Activated T-cell treated with anti-CD3 and anti-CD28 coated beads, Interleukin-2, amount 50 U/mL, for 72 hours (primary cell): ENCODE measurements around the gene RAP1GAP2. TPM values are rescaled to one million over a fixed set of nuclear protein-coding genes. Genes with fewer than 3 reads are reported as not detected.

Experiments used
- ATAC-seq, 2 donors: fragments of 150-1000 bp; cut with Tn5 transposase; replicated peaks in 1 of 2; 2 replicates each; pipeline ENCODE4 v1.10.0; 2021; ENCODE audit warnings: moderate library complexity in 2 of 2, mild to moderate bottlenecking in 1 of 2
- DNase-seq, 2 donors: peaks; one replicate each; pipeline ENCODE4 v3.0.0; 2021 to 2022; ENCODE audit warnings: mixed read lengths in 1 of 2
- H3K27ac Mint-ChIP-seq: one replicate; pipeline ENCODE4 v1.8.0; 2022; ENCODE audit warnings: mild to moderate bottlenecking, moderate library complexity, mixed read lengths
- H3K27me3 Mint-ChIP-seq: one replicate; pipeline ENCODE4 v1.8.0; 2022; ENCODE audit warnings: low read depth, mixed read lengths
- H3K36me3 Mint-ChIP-seq, 2 donors: one replicate each; pipeline ENCODE4 v1.8.0; 2022; ENCODE audit warnings: mixed read lengths in 2 of 2, mild to moderate bottlenecking in 1 of 2; ENCODE audit not compliant: insufficient read depth in 2 of 2
- H3K4me1 Mint-ChIP-seq: one replicate; pipeline ENCODE4 v1.8.0; 2022; ENCODE audit warnings: low read depth, mixed read lengths
- H3K4me3 Mint-ChIP-seq, 2 donors: one replicate each; pipeline ENCODE4 v1.8.0; 2022; ENCODE audit warnings: mild to moderate bottlenecking in 2 of 2, mixed read lengths in 2 of 2, moderate library complexity in 2 of 2
- H3K9me3 Mint-ChIP-seq, 2 donors: one replicate each; pipeline ENCODE4 v1.8.0; 2022; ENCODE audit warnings: mixed read lengths in 2 of 2
- total RNA-seq, 2 donors: library from RNA; stranded (reverse); gene quantifications; one replicate each; pipeline ENCODE4 v1.2.3, GENCODE V29; 2022

The RAP1GAP2 gene
- total RNA-seq, 2 donors from 2014 or later, result 0.50 to 3.1 TPM

DNA sequence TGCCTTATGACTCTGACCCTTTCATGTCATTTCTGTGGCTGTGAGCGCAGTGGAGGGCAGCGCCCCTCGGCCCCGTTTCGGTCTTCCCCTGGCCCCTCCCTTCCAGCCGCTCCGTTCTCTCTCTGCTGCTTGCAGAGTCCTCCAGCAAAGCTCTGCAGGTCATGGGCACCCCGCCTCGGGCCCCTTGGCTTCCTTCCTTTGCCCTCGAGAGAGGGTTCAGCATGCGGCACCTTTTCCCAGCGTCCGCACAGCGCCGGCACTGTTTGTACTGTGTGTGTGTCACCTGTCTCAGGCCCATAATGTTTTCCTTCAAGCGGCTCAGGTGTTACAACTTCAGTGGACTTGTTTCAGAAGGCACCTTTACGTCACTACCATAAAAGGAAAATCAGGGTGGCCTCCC, 98.5 kb downstream of the RAP1GAP2 start:
- H3K4me3 Mint-ChIP-seq, result no peak overlapping the region
- no peaks in the 10 kb centered on the region for H3K9me3 Mint-ChIP-seq
- no peak for DNase-seq
- H3K4me1 Mint-ChIP-seq, result peaks cover 11% of the 10 kb centered on the region
- no peaks in the 10 kb centered on the region for H3K27me3 Mint-ChIP-seq
- H3K36me3 Mint-ChIP-seq, result no peaks in the 10 kb centered on the region
- no peak overlapping the region for H3K27ac Mint-ChIP-seq
- ATAC-seq, result no peak

DNA sequence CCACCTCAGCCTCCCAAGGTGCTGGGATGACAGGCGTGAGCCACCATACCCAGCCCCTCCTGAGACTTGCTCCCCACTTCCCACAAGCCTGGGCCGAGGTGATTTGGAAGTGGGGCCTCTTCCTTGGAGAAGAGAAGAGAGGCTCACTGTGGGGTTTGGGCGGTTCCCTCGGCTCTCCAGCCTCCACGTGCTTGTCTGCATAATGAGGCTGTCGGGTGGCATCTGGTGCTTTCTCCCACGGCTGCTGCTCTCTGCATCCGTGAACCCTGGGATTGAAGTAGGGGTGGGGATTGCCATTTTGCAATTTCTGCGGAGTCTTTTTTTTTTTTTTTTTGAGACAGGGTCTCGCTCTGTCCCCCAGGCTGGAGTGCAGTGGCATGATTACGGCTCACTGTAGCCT, 101.4 kb downstream of the RAP1GAP2 start:
- no peak for ATAC-seq
- Mint-ChIP-seq H3K4me3 (no peak overlapping the region), H3K36me3 (no peaks in the 10 kb centered on the region), H3K27me3 (no peaks in the 10 kb centered on the region), H3K4me1 (peaks cover 5% of the 10 kb centered on the region), H3K27ac (no peak overlapping the region), H3K9me3 (no peaks in the 10 kb centered on the region)
- DNase-seq, result no peak

DNA sequence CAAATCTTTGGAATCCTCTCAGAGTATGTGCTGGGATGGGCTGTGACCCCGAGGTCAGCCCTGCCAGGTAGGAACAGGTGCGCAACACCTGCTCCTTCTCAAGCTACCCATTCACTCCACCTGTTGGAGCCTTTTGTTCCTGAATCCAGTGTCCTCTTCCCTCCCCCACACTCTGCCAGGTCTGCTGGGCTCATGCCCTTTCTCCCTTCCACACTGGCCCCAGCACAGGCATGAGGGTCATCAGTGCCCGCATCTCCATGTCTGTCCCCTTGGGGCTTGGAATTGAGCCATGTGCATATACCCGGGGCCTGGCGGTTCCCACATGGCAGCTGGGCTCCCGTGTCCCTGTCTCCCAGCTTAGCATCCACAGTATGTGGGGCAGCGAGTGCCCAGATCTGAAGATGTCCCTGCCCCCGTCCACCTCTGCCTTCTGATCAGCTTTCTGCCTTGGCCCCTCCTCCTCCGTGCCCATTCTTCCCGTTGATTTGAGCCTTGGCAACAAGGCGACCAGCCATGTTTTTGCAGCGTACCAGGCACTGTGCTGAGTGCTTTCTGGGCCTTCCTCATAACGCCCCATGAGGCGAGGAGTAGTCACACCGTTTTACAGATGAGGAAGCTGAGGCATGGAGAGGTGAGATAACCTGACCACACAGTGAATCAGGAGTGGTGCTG, 102.2 kb downstream of the RAP1GAP2 start:
- Mint-ChIP-seq H3K4me3 (no peak overlapping the region), H3K36me3 (no peaks in the 10 kb centered on the region), H3K9me3 (no peaks in the 10 kb centered on the region), H3K27me3 (no peaks in the 10 kb centered on the region), H3K27ac (no peak overlapping the region), H3K4me1 (no peaks in the 10 kb centered on the region)
- ATAC-seq, result no peak
- DNase-seq, result no peak

DNA sequence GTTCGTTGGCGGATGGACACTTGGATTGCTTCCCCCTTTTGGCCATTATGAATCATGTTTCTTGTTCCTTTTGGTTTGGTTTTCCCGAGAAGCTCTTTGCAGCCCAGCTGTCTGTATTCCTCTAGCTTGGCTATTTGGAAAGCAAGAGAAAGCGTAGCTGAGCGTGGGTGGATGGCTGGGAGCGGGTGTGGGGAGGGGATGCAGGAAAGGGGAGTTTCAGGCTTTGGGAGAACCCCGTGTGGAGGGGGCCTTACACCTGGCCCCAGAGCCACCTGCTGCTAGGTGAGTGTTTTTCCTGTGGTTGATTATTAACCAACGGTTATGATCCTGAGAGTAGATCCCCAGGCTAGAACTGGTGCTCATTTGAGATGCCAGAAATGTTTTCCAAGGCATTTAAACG, 103.7 kb downstream of the RAP1GAP2 start:
- no peak for ATAC-seq
- Mint-ChIP-seq H3K4me3 (no peak overlapping the region), H3K27me3 (no peaks in the 10 kb centered on the region), H3K27ac (no peak overlapping the region), H3K9me3 (no peaks in the 10 kb centered on the region), H3K4me1 (no peaks in the 10 kb centered on the region), H3K36me3 (no peaks in the 10 kb centered on the region)
- DNase-seq, result no peak

DNA sequence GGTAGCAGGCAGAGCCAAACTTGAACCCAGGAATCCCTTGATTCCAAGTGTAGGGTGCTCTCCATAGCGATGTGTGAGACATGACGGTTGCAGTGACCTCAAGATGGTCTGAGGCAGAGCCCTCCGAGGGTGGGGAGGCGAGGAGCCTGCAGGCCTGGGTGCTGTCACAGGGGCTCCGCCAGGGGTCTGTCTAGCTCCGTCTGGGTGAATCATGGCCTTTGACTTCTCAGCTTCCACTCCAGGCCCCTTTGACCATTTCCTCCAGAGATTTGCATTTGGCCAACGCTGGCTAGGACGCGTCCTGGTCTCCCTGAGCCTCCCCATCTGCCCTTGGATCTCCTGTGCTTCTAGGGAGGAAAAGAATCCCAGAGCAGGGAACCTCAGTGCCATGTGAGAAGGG, 104.6 kb downstream of the RAP1GAP2 start:
- DNase-seq, result no peak
- no peaks in the 10 kb centered on the region for H3K27me3 Mint-ChIP-seq
- H3K4me3 Mint-ChIP-seq, result no peak overlapping the region
- H3K9me3 Mint-ChIP-seq, result no peaks in the 10 kb centered on the region
- no peak overlapping the region for H3K27ac Mint-ChIP-seq
- H3K36me3 Mint-ChIP-seq, result peaks cover 2 to 4% of the 10 kb centered on the region in 2 donors
- no peaks in the 10 kb centered on the region for H3K4me1 Mint-ChIP-seq
- no peak for ATAC-seq

DNA sequence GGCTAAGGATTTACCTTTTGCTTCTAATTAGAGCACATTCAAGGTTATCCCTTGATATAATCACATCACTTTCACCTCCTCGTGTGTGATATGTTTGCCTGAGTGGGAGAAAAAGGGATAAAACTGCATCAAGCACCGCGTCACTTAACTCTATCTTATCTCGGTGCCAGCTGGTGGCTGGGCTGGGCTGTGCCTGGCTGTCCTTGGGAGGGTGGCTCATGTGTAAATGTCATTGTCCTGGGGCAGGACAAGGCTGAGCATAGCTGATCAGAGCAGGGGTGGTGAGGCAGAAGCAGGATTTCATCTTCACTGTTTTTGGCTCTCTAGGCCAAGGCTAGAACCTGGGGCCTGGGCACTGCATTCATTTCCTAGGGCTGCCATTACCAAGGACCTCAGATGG, 105.3 kb downstream of the RAP1GAP2 start:
- peaks cover 0 to 3% of the 10 kb centered on the region in 2 donors for H3K9me3 Mint-ChIP-seq

DNA sequence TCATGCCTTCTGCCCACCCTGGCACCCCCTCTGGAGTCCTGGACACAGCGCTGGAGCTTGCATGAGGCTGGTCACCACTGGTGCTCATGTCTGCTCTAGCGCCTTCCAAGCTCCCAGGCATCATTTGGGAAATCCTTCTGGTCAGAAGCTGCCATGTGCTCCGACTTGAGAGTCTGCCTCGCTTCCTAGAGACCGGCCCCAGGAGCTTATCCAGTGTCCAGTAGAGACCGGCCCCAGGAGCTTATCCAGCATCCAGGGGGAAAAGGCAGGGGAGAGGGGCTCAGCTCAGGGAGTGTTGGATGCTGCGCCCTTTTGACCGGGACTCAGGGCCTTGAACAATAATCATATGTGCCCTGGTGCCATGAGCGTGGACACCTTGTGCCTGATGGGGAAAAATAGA, 106.3 kb downstream of the RAP1GAP2 start:
- DNase-seq (no peak), ATAC-seq (no peak)
- H3K4me3 Mint-ChIP-seq, result no peak overlapping the region
- no peaks in the 10 kb centered on the region for H3K27me3 Mint-ChIP-seq
- peaks cover 13 to 14% of the 10 kb centered on the region in 2 donors for H3K36me3 Mint-ChIP-seq
- peaks cover 8% of the 10 kb centered on the region for H3K4me1 Mint-ChIP-seq
- H3K27ac Mint-ChIP-seq, result no peak overlapping the region
- H3K9me3 Mint-ChIP-seq, result peaks cover 5 to 10% of the 10 kb centered on the region in 2 donors

More for the DNA sequence above, 105.3 kb downstream of the RAP1GAP2 start:
- ATAC-seq (no peak), DNase-seq (no peak)
- Mint-ChIP-seq H3K36me3 (peaks cover 4 to 5% of the 10 kb centered on the region in 2 donors), H3K4me3 (no peak overlapping the region), H3K4me1 (no peaks in the 10 kb centered on the region), H3K27ac (no peak overlapping the region), H3K27me3 (no peaks in the 10 kb centered on the region)

DNA sequence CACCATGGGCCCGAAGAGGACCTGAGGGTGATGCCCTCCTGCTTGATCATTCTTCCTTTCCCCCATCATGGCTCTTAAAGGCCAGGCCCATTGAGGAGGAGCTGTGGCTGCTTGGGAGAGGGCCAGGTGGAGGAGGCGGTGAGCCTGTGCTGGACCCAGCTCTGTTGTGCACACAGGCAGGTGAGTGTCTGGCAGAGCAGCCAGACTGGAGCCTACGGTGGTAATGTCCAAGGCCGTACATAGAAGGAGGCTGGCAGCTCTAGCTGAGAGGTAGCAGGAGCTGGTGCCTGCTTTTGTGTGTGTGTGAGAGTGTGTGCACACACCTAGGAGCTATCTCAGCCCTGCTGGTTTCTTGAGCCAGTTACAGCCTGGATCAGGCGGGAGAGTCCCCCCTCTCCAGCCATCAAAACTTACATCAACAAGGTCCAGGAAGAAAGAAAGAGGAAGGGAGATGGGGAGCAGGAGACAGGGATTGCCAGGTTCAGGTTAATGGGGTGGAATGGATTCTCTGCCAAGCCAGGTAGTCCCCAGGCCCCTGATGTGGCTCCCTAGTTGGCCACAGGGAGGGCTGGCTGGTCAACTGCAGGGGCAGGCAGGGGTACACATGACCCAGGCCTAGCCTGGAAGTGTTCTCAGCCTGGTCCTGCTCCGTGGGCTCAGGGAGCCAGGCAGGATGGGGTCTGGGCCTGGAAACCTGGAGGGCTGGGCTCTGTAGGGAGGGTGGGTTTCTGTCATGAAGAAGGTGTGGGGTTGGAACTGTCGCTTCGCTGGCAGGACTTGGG, 107.1 kb downstream of the RAP1GAP2 start:
- Mint-ChIP-seq H3K36me3 (peaks cover 16% of the 10 kb centered on the region in 2 donors), H3K27ac (no peak overlapping the region), H3K4me3 (no peak overlapping the region), H3K9me3 (peaks cover 6 to 11% of the 10 kb centered on the region in 2 donors), H3K4me1 (peaks cover 11% of the 10 kb centered on the region), H3K27me3 (no peaks in the 10 kb centered on the region)
- DNase-seq (no peak), ATAC-seq (no peak)

DNA sequence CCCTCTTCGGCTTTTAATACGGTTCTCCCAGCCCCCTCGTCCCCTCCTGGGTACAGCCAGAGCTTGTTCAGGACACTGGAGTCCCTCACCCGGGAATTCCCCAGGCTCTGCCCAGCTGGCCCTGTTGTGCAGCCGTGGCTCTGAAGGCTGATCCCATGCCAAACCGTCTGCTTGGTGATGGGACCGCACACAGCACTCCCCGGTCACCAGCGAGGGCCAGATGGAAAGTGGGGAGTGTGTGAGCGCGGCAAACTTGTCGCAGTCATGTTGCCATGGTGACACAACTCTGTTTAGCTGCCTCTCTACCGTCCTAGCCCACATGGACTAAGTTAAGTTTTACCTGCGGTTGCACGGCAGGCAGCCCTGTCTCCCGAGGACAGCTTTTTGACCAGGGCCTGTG, 107.9 kb downstream of the RAP1GAP2 start:
- DNase-seq, result no peak
- Mint-ChIP-seq H3K27me3 (no peaks in the 10 kb centered on the region), H3K36me3 (peaks cover 16 to 17% of the 10 kb centered on the region in 2 donors), H3K27ac (no peak overlapping the region), H3K9me3 (peaks cover 6 to 11% of the 10 kb centered on the region in 2 donors), H3K4me1 (peaks cover 16% of the 10 kb centered on the region), H3K4me3 (no peak overlapping the region)
- no peak for ATAC-seq

DNA sequence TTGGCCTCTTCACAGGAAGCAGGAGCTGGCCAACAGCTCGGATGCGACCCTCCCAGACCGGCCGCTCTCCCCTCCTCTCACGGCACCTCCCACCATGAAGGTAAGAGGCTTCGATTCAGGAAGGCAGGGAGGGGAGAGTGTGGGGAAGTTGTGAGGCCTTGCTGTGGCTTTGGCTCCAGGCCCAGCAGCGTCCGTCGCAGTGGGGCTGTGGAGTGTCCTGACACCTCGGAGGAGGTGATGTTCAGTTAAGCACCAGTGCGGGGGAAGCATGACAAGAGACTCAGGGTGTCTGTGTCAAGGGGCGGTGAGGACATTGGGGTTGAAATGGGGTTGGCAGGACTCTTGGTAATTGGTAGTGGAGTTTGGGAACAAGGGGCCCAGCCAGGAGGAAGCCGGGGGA, 109.0 kb downstream of the RAP1GAP2 start:
- H3K4me3 Mint-ChIP-seq, result no peak overlapping the region
- H3K9me3 Mint-ChIP-seq, result peaks cover 6 to 11% of the 10 kb centered on the region in 2 donors
- no peak overlapping the region for H3K27ac Mint-ChIP-seq
- peaks cover 26% of the 10 kb centered on the region for H3K4me1 Mint-ChIP-seq
- no peaks in the 10 kb centered on the region for H3K27me3 Mint-ChIP-seq
- DNase-seq, result no peak
- no peak for ATAC-seq
- H3K36me3 Mint-ChIP-seq, result peaks cover 16 to 17% of the 10 kb centered on the region in 2 donors

DNA sequence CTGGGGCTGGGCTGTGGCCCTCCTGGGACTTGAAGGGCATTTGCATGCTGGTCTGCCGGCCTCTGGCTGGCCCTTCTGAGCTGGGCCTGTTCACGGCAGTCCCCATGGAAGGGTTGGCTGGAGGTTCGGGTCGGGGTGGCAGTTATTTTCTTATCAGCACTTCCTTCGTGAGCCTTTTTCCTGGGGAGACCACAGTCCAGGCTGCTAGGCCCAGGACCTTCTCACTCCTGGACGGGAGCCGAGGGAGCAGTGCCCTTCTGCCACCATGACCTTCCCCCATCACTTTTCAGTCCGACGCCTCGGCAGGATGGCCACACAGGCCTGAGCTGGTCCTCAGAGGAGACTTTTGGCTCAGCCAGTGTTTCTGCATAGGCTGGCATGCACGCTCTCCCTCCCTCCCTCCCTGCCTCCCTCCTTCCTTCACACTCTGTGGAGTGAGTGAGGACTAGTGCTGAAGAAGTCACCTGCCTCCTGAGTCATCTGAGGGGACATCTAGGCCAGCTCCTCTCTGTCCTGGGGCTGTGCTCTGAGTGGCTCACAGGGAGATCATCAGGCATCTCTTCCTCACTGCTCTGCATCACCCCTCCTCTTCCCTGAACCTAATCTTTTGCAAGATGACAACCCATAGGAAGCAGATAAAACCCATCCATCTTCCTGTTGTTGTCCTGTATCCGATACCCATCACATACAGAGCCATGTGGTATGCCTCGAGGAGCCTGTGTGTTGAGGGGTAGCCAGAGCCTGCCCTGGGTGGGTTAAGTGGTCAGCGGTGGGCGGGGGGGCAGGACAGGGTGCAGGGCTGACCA, 109.7 kb downstream of the RAP1GAP2 start:
- DNase-seq (no peak), ATAC-seq (no peak)
- Mint-ChIP-seq H3K9me3 (peaks cover 6 to 11% of the 10 kb centered on the region in 2 donors), H3K36me3 (peaks cover 16 to 17% of the 10 kb centered on the region in 2 donors), H3K4me3 (no peak overlapping the region), H3K27me3 (no peaks in the 10 kb centered on the region), H3K27ac (no peak overlapping the region), H3K4me1 (peaks cover 27% of the 10 kb centered on the region)

DNA sequence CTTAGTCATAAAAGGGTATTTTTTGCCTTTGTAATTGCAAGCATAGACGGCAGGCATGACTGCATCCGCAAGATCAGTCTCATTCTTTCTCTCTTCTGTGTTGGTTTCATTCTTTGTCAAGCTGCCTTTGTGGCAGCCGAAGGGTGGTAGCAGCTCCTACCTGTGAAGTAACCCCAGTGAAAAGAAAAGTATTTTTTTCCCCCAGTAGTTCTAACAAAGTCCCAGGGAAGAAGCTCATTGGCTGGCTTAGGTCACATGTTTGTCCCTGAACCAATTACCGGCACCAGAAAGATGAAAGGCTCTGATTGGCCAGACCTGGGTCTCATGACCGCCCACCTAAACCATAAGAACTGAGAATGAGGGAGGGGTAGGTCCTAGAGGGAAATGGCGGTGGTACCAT, 110.7 kb downstream of the RAP1GAP2 start:
- H3K27ac Mint-ChIP-seq, result peak overlapping the region; percentile 68
- H3K36me3 Mint-ChIP-seq, result peaks cover 16 to 17% of the 10 kb centered on the region in 2 donors
- H3K9me3 Mint-ChIP-seq, result peaks cover 6 to 11% of the 10 kb centered on the region in 2 donors
- H3K4me3 Mint-ChIP-seq, result no peak overlapping the region
- peak; percentile 58 to 71 for DNase-seq
- ATAC-seq, result peak; percentile 95 to 96
- peaks cover 27% of the 10 kb centered on the region for H3K4me1 Mint-ChIP-seq
- no peaks in the 10 kb centered on the region for H3K27me3 Mint-ChIP-seq
